SU-DHL-6 (cell line): Measurements from ENCODE around the gene ZNF804B.

Source experiments
- H2AFZ ChIP-seq: fragments of 200-600 bp; sonication (generic); 2 replicates; pipeline ENCODE4 v1.6.1; 2014; ENCODE audit warnings: low read depth, mild to moderate bottlenecking, moderate library complexity, mixed read lengths, antibody characterized with exemption, low read length; ENCODE audit not compliant: severe bottlenecking
- H3F3A ChIP-seq: fragments of 200-600 bp; shearing (Covaris generic); 2 replicates; pipeline ENCODE4 v1.6.0; 2016; ENCODE audit warnings: antibody characterized with exemption, mild to moderate bottlenecking; ENCODE audit not compliant: insufficient read depth
- H3K27ac ChIP-seq: fragments of 200-600 bp; sonication (generic); 2 replicates; pipeline ENCODE4 v1.5.1; 2016; ENCODE audit warnings: low read depth, mild to moderate bottlenecking, low read length, moderate library complexity, mixed read lengths
- H3K27me3 ChIP-seq: fragments of 200-600 bp; sonication (generic), shearing (Covaris generic); 2 replicates; pipeline ENCODE4 v1.6.0; 2014; ENCODE audit warnings: mild to moderate bottlenecking, low read length
- H3K36me3 ChIP-seq: fragments of 200-600 bp; sonication (generic); 2 replicates; pipeline ENCODE4 v1.6.1; 2014; ENCODE audit warnings: mild to moderate bottlenecking, low read length, mixed read lengths
- H3K4me2 ChIP-seq: fragments of 300-600, 200-600 bp; shearing (Covaris generic), sonication (generic); 2 replicates; pipeline ENCODE4 v1.6.0; 2014; ENCODE audit warnings: low read length, low read depth, mild to moderate bottlenecking; ENCODE audit not compliant: poor library complexity, severe bottlenecking
- H3K4me3 ChIP-seq: fragments of 200-600 bp; sonication (generic); 2 replicates; pipeline ENCODE4 v1.5.1; 2014; ENCODE audit warnings: antibody characterized with exemption, low read length, mild to moderate bottlenecking, mixed read lengths; ENCODE audit not compliant: insufficient read depth, poor library complexity, severe bottlenecking
- H3K79me2 ChIP-seq: fragments of 200-600 bp; sonication (generic); 2 replicates; pipeline ENCODE4 v1.6.1; 2014; ENCODE audit warnings: mild to moderate bottlenecking, low read length, moderate library complexity; ENCODE audit not compliant: insufficient read depth
- H3K9ac ChIP-seq: fragments of 200-600 bp; sonication (generic); 2 replicates; pipeline ENCODE4 v1.7.0; 2014; ENCODE audit warnings: mild to moderate bottlenecking, low read length
- H3K9me2 ChIP-seq: fragments of 200-600 bp; sonication (generic); replicated peaks from 2 replicates; pipeline ENCODE4 v1.6.1; 2014; ENCODE audit warnings: low read length; ENCODE audit not compliant: insufficient read depth
- H3K9me3 ChIP-seq: fragments of 200-600 bp; sonication (generic); 2 replicates; pipeline ENCODE4 v1.6.1; 2014; ENCODE audit warnings: low read length, mixed read lengths; ENCODE audit not compliant: insufficient read depth
- H4K20me1 ChIP-seq: fragments of 200-600 bp; sonication (generic); 2 replicates; pipeline ENCODE4 v1.6.1; 2014; ENCODE audit warnings: low read depth, mild to moderate bottlenecking, antibody characterized with exemption, low read length, moderate library complexity, mixed read lengths
- CTCF ChIP-seq: fragments of 200-600 bp; sonication (generic); IDR thresholded peaks from one replicate; pipeline ENCODE4 v1.5.1; 2017; ENCODE audit warnings: antibody characterized with exemption, mild to moderate bottlenecking, low read length, moderate library complexity; ENCODE audit not compliant: insufficient read depth, poor library complexity, severe bottlenecking
- EZH2phosphoT487 ChIP-seq: fragments of 200-600 bp; sonication (generic), shearing (Covaris generic); conservative IDR thresholded peaks from 2 replicates; pipeline ENCODE4 v1.6.1; 2018; ENCODE audit warnings: mild to moderate bottlenecking, antibody characterized with exemption, low read length, moderate library complexity, mixed read lengths

ZNF804B gene

GRCh38 chr7:88759230-88760135 lies at the start of gene ZNF804B:
Gene ZNF804B, plus strand, starts transcription at chr7:88759700. Its CDS starts 277 bp downstream, at chr7:88759977.
- no peaks in the 10 kb centered on the region for H3K27me3 ChIP-seq
- H4K20me1 ChIP-seq = no peaks in the 10 kb centered on the region; the same call in 1 of the 2 replicates
- no peaks in the 10 kb centered on the region for H3F3A ChIP-seq
- H3K4me3 ChIP-seq = no peak within 1 kb of the TSS
- H3K4me2 ChIP-seq = no peak within 1 kb of the TSS
- TF ChIP-seq CTCF (no peak), EZH2phosphoT487 (no peak)
- H3K79me2 ChIP-seq = no peaks in the 10 kb centered on the region
- H3K27ac ChIP-seq = no peak within 1 kb of the TSS
- H3K36me3 ChIP-seq = no peaks in the 10 kb centered on the region
- H2AFZ ChIP-seq = no peak within 1 kb of the TSS
- no peaks in the 10 kb centered on the region for H3K9me2 ChIP-seq
- H3K9me3 ChIP-seq = no peaks in the 10 kb centered on the region
- no peak within 1 kb of the TSS for H3K9ac ChIP-seq

- no peak for TF ChIP-seq EZH2phosphoT487
- no peak for TF ChIP-seq CTCF
- H3K79me2 ChIP-seq = no peaks in the 10 kb centered on the region
- H3F3A ChIP-seq = no peaks in the 10 kb centered on the region
- no peak overlapping the region for H3K4me2 ChIP-seq
- H3K9me3 ChIP-seq = no peaks in the 10 kb centered on the region
- no peaks in the 10 kb centered on the region for H3K27me3 ChIP-seq
- no peaks in the 10 kb centered on the region for H3K36me3 ChIP-seq
- H4K20me1 ChIP-seq = no peaks in the 10 kb centered on the region
- H3K27ac ChIP-seq = no peak overlapping the region
- H3K9me2 ChIP-seq = no peaks in the 10 kb centered on the region
- no peak overlapping the region for H3K9ac ChIP-seq
- H2AFZ ChIP-seq = no peak overlapping the region
- H3K4me3 ChIP-seq = no peak overlapping the region
These were observed 23.6 kb upstream of the ZNF804B start for GRCh38 chr7:88735920-88736319.

DNA sequence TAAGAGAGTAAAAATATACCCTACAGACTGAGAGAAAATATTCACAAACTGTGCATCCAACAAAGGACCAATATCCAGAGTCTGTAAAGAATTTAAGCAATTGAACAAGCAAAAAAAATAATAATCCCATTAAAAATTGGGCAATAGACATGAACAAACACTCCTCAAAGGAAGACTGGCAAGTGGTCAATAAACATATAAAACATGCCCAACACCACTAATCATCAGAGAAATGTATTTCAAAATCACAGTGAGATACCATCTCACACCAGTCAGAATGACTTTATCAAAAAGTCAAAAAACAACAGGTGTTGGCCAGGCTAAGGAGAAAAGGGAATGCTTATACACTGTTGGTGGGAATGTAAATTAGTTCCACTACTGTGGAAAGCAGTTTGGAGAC lies 21.9 kb upstream of the ZNF804B start:
- H3K9ac ChIP-seq = no peak overlapping the region
- no peak for TF ChIP-seq CTCF
- no peak for TF ChIP-seq EZH2phosphoT487
- H2AFZ ChIP-seq = no peak overlapping the region
- H3F3A ChIP-seq = no peaks in the 10 kb centered on the region
- H3K36me3 ChIP-seq = no peaks in the 10 kb centered on the region
- H4K20me1 ChIP-seq = no peaks in the 10 kb centered on the region; the same call in 1 of the 2 replicates
- H3K27ac ChIP-seq = no peak overlapping the region
- no peaks in the 10 kb centered on the region for H3K9me2 ChIP-seq
- H3K27me3 ChIP-seq = no peaks in the 10 kb centered on the region
- H3K9me3 ChIP-seq = no peaks in the 10 kb centered on the region
- H3K4me3 ChIP-seq = no peak overlapping the region
- no peak overlapping the region for H3K4me2 ChIP-seq
- no peaks in the 10 kb centered on the region for H3K79me2 ChIP-seq
